Frontal cortex (tissue), 1 donor: ENCODE measurements around the gene LHX2. TPM values are rescaled to one million over a fixed set of nuclear protein-coding genes. Genes with fewer than 3 reads are reported as not detected.

Experiments used
- total RNA-seq: library from RNA; depleted of rRNA; stranded (reverse); fragments of >200 nt; gene quantifications from one replicate; pipeline ENCODE4 v1.2.3, GENCODE V29; 2014

The LHX2 gene
- total RNA-seq, 1 donor from 2014 or later = 73.0 TPM

Other genes starting within 250 kb of the LHX2 start
- 17.9 TPM for gene DENND1A, start 81.6 kb upstream of the LHX2 start, total RNA-seq
- 11.0 TPM for gene NEK6, start 246.2 kb downstream of the LHX2 start, total RNA-seq